Stimulated activated naive B cell treated with anti-CD40 and anti-IgM and Interleukin-4, amounts not matched to agents 10 μg/mL and 1 μg/mL and 100 μg/mL, for 72 hours (primary cell): ENCODE data around the gene CASP7.

Experiments used
- ATAC-seq, 2 donors: fragments of 150-1000 bp; cut with Tn5 transposase; replicated peaks; 2 replicates each; pipeline ENCODE4 v1.10.0; 2021; ENCODE audit warnings: moderate library complexity in 1 of 2
- DNase-seq: peaks from one replicate; pipeline ENCODE4 v3.0.0; 2021
- H3K27ac Mint-ChIP-seq: one replicate; pipeline ENCODE4 v1.8.0; 2022; ENCODE audit warnings: mild to moderate bottlenecking, mixed read lengths
- H3K27me3 Mint-ChIP-seq, 2 donors: one replicate each; pipeline ENCODE4 v1.8.0; 2022; ENCODE audit warnings: mixed read lengths in 2 of 2
- H3K36me3 Mint-ChIP-seq, 2 donors: one replicate each; pipeline ENCODE4 v1.8.0; 2022; ENCODE audit warnings: mixed read lengths in 2 of 2, mild to moderate bottlenecking in 1 of 2
- H3K4me1 Mint-ChIP-seq, 2 donors: one replicate each; pipeline ENCODE4 v1.8.0; 2022; ENCODE audit warnings: mixed read lengths in 2 of 2, mild to moderate bottlenecking in 1 of 2
- H3K4me3 Mint-ChIP-seq, 2 donors: one replicate each; pipeline ENCODE4 v1.8.0; 2022; ENCODE audit warnings: mild to moderate bottlenecking in 2 of 2, mixed read lengths in 2 of 2, moderate library complexity in 1 of 2
- H3K9me3 Mint-ChIP-seq, 2 donors: one replicate each; pipeline ENCODE4 v1.8.0; 2022; ENCODE audit warnings: mixed read lengths in 2 of 2, mild to moderate bottlenecking in 1 of 2

CASP7 gene

GRCh38 chr10:113679463-113680189, at the start of gene CASP7:
Gene CASP7, plus strand, starts transcription at chr10:113679912. Its CDS starts 17,582 bp downstream, at chr10:113697494.
- peak; percentile 78 for DNase-seq
- peak; percentile 64 to 71 for ATAC-seq
- H3K4me3 Mint-ChIP-seq = peak within 1 kb of the TSS; percentile 95 to 98
- peak within 1 kb of the TSS; percentile 99 for H3K27ac Mint-ChIP-seq
- H3K4me1 Mint-ChIP-seq = peaks cover 36 to 57% of the 10 kb centered on the region in 2 donors
- H3K36me3 Mint-ChIP-seq = peaks cover 19 to 23% of the 10 kb centered on the region in 2 donors
- H3K27me3 Mint-ChIP-seq = peaks cover 0 to 2% of the 10 kb centered on the region in 2 donors
- H3K9me3 Mint-ChIP-seq = peaks cover 3 to 4% of the 10 kb centered on the region in 2 donors

- Mint-ChIP-seq H3K27ac (no peak overlapping the region), H3K27me3 (peaks cover 9 to 15% of the 10 kb centered on the region in 2 donors), H3K4me1 (no peaks in the 10 kb centered on the region), H3K4me3 (no peak overlapping the region), H3K36me3 (no peaks in the 10 kb centered on the region), H3K9me3 (peaks cover 0 to 3% of the 10 kb centered on the region in 2 donors)
- DNase-seq = no peak
- ATAC-seq = no peak
These were observed 48.7 kb upstream of the CASP7 start for GRCh38 chr10:113630929-113631533.

- H3K4me1 Mint-ChIP-seq = no peaks in the 10 kb centered on the region
- H3K27ac Mint-ChIP-seq = no peak overlapping the region
- peaks cover 9 to 19% of the 10 kb centered on the region in 2 donors for H3K27me3 Mint-ChIP-seq
- peaks cover 0 to 3% of the 10 kb centered on the region in 2 donors for H3K9me3 Mint-ChIP-seq
- ATAC-seq (no peak), DNase-seq (no peak)
- H3K36me3 Mint-ChIP-seq = no peaks in the 10 kb centered on the region
- H3K4me3 Mint-ChIP-seq = no peak overlapping the region
These were observed 47.9 kb upstream of the CASP7 start for GRCh38 chr10:113631684-113632367.

- DNase-seq (no peak), ATAC-seq (no peak)
- Mint-ChIP-seq H3K36me3 (no peaks in the 10 kb centered on the region), H3K27ac (no peak overlapping the region), H3K27me3 (peaks cover 20 to 34% of the 10 kb centered on the region in 2 donors), H3K4me1 (no peaks in the 10 kb centered on the region), H3K9me3 (no peaks in the 10 kb centered on the region), H3K4me3 (no peak overlapping the region)
These were observed 39.7 kb upstream of the CASP7 start for GRCh38 chr10:113639966-113640365.

DNA sequence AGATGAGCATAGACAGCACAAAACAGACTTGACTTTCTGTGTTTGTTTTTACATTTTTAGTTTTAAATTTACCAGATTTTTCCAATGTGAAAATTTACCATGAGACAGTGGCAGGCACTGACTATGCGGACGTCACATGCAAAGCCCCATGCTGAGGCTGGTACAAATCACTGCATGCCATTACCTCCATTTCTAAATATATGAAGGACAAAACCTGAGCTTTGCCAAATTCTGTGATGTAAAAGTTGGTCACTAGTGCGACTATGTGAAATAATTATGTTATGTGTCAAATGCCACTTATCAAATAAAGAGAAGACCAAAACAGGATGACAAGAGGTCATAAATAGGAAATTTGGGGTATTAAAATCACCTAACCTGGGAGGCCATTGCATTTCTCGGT, 38.0 kb upstream of the CASP7 start:
- ATAC-seq (no peak), DNase-seq (no peak)
- H3K36me3 Mint-ChIP-seq = no peaks in the 10 kb centered on the region
- no peaks in the 10 kb centered on the region for H3K9me3 Mint-ChIP-seq
- no peak overlapping the region for H3K4me3 Mint-ChIP-seq
- peaks cover 18 to 22% of the 10 kb centered on the region in 2 donors for H3K27me3 Mint-ChIP-seq
- H3K27ac Mint-ChIP-seq = no peak overlapping the region
- H3K4me1 Mint-ChIP-seq = no peaks in the 10 kb centered on the region

- no peaks in the 10 kb centered on the region for H3K36me3 Mint-ChIP-seq
- no peaks in the 10 kb centered on the region for H3K4me1 Mint-ChIP-seq
- no peak overlapping the region for H3K4me3 Mint-ChIP-seq
- no peak for DNase-seq
- no peak for ATAC-seq
- H3K9me3 Mint-ChIP-seq = no peaks in the 10 kb centered on the region
- no peak overlapping the region for H3K27ac Mint-ChIP-seq
- H3K27me3 Mint-ChIP-seq = peaks cover 15 to 29% of the 10 kb centered on the region in 2 donors
These were observed 36.5 kb upstream of the CASP7 start for GRCh38 chr10:113643183-113643582.

DNA sequence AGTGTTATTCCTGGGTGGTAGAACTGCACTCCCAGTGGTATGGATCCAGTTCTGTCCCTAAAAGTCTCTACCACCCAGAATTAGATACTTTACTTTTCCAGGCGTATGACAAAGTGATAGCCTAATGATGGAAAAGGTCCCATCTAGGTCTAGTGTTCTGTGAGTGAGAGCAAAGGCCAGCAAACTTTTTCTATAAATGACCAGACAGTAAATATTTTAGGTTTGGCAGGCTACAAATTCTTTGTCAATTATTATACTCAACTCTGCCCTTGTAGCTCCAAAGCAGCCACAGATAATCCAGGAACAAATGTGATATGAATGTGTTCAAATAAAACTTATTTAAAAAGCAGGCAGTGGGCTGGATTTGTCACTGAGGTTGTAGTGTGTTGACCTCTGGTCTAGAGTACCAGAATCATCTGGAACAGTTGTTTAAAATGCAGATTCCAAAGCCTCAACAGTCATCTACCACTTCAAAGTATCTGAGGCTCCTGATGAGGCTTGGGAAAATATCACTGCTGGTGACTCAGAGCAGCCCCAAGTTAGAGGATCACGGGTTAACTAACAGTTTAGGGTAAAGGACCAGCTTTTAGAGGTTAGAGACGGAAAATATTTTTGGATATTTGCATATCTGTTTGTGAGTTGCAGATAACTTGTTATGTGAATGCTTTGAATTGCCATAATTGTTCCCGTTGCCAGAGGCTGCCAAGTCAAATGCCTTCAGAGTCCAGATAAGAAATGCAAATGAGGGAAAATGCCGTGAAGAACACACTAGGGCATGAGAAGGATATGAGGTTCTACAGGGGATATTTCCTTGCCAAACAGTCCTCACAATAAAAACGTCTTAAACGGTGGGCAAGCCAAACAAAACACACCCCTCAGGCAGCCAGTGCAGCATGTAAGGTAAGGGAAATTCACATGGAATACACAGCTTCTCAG, 35.3 kb upstream of the CASP7 start:
- no peaks in the 10 kb centered on the region for H3K9me3 Mint-ChIP-seq
- DNase-seq (no peak), ATAC-seq (no peak)
- H3K36me3 Mint-ChIP-seq = no peaks in the 10 kb centered on the region
- H3K4me1 Mint-ChIP-seq = peaks cover 0 to 3% of the 10 kb centered on the region in 2 donors
- H3K27ac Mint-ChIP-seq = no peak overlapping the region
- H3K4me3 Mint-ChIP-seq = no peak overlapping the region
- peaks cover 15 to 29% of the 10 kb centered on the region in 2 donors for H3K27me3 Mint-ChIP-seq

DNA sequence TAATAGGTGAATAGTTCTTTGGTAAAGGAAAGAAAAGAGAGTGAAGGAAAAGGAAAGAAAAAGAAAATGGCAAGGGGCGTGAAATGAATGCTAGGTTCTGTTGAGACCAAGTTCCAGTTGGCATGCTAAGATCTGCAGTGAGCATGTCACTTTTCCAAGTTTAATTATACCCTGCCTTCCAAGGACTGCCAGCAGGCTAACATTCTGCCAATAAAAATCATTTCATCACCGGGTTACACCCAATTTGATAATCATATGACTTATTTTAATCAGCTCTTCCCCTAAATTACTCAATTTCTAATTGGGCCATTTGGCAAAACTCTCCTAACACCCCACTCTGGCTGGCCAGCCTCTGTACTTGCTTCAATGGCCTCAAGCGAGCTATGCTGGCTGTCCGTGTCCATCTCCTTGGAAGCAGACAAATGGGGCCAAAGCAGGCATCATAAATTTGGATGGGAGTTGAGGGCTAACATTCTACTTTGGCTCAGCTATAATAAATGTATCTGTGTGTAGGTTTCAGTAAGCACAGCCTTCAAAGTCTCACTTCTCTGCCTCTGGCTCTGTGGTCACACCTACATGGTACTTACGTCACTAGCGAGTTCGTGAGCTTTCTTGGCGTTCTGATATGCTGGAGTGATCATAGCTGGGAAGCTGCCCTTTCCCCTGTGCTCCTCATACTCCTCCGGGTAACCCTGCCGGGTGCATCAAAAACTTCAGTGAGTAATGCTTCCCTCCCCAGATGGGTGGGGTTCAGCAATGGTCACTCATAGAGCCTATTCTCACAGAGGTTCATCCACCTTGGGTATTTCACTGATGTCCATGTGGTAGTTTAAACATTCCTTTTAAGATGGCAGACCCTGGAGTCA, 33.1 kb upstream of the CASP7 start:
- H3K9me3 Mint-ChIP-seq = no peaks in the 10 kb centered on the region
- H3K27ac Mint-ChIP-seq = no peak overlapping the region
- no peaks in the 10 kb centered on the region for H3K36me3 Mint-ChIP-seq
- H3K4me1 Mint-ChIP-seq = peaks cover 0 to 3% of the 10 kb centered on the region in 2 donors
- no peak overlapping the region for H3K4me3 Mint-ChIP-seq
- ATAC-seq (no peak), DNase-seq (no peak)
- H3K27me3 Mint-ChIP-seq = peaks cover 9 to 21% of the 10 kb centered on the region in 2 donors

GRCh38 chr10:113647812-113648211, 31.9 kb upstream of the CASP7 start:
- Mint-ChIP-seq H3K4me1 (peaks cover 0 to 3% of the 10 kb centered on the region in 2 donors), H3K27ac (no peak overlapping the region), H3K9me3 (no peaks in the 10 kb centered on the region), H3K4me3 (no peak overlapping the region), H3K36me3 (no peaks in the 10 kb centered on the region), H3K27me3 (peaks cover 8 to 15% of the 10 kb centered on the region in 2 donors)
- ATAC-seq (no peak), DNase-seq (no peak)

DNA sequence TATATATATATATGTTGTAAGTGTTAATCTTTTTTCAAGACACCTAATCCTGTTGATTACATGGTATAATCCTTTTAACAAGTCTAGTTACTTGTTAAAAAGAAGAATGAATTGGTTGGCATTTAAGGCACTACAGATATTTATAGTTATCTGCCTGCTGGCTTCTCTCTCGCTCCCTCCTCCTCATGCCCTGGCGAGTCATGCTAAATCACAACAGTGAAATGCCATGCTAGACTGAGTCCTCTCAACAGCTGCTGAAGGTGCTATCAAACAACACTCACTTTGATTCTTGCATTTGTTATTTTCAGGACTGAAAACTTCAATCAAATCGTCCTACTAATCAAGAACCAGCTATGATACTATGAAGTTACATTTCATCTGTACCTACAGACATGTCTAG, 31.2 kb upstream of the CASP7 start:
- Mint-ChIP-seq H3K9me3 (no peaks in the 10 kb centered on the region), H3K27me3 (peaks cover 5 to 16% of the 10 kb centered on the region in 2 donors), H3K36me3 (no peaks in the 10 kb centered on the region), H3K27ac (no peak overlapping the region), H3K4me3 (no peak overlapping the region), H3K4me1 (peaks cover 0 to 3% of the 10 kb centered on the region in 2 donors)
- DNase-seq (no peak), ATAC-seq (no peak)

GRCh38 chr10:113650172-113650571, 29.5 kb upstream of the CASP7 start:
- no peak overlapping the region for H3K4me3 Mint-ChIP-seq
- H3K9me3 Mint-ChIP-seq = no peaks in the 10 kb centered on the region
- H3K27me3 Mint-ChIP-seq = peaks cover 17 to 29% of the 10 kb centered on the region in 2 donors
- ATAC-seq (no peak), DNase-seq (no peak)
- H3K27ac Mint-ChIP-seq = no peak overlapping the region
- peaks cover 0 to 3% of the 10 kb centered on the region in 2 donors for H3K4me1 Mint-ChIP-seq
- H3K36me3 Mint-ChIP-seq = no peaks in the 10 kb centered on the region

- Mint-ChIP-seq H3K27ac (no peak overlapping the region), H3K9me3 (no peaks in the 10 kb centered on the region), H3K4me3 (no peak overlapping the region), H3K27me3 (peaks cover 20 to 31% of the 10 kb centered on the region in 2 donors), H3K36me3 (no peaks in the 10 kb centered on the region), H3K4me1 (peaks cover 0 to 3% of the 10 kb centered on the region in 2 donors)
- ATAC-seq = no peak
- DNase-seq = no peak
These were observed 28.7 kb upstream of the CASP7 start for GRCh38 chr10:113651021-113651420.

GRCh38 chr10:113651898-113652297, 27.8 kb upstream of the CASP7 start:
- peaks cover 27 to 31% of the 10 kb centered on the region in 2 donors for H3K27me3 Mint-ChIP-seq
- H3K9me3 Mint-ChIP-seq = no peaks in the 10 kb centered on the region
- H3K4me3 Mint-ChIP-seq = no peak overlapping the region
- no peak overlapping the region for H3K27ac Mint-ChIP-seq
- no peak for DNase-seq
- ATAC-seq = no peak
- no peaks in the 10 kb centered on the region for H3K36me3 Mint-ChIP-seq
- peaks cover 0 to 3% of the 10 kb centered on the region in 2 donors for H3K4me1 Mint-ChIP-seq
